Measurements from ENCODE around the gene ANKRD24. TPM values are rescaled to one million over a fixed set of nuclear protein-coding genes. Genes with fewer than 3 reads are reported as not detected.

ANKRD24 gene
- total and polyA plus RNA-seq, 2 of the 13 experiments (the other 11 are each of a cell fraction or from before 2014, with no cell fraction given): 0.13 to 0.24 TPM

DNA sequence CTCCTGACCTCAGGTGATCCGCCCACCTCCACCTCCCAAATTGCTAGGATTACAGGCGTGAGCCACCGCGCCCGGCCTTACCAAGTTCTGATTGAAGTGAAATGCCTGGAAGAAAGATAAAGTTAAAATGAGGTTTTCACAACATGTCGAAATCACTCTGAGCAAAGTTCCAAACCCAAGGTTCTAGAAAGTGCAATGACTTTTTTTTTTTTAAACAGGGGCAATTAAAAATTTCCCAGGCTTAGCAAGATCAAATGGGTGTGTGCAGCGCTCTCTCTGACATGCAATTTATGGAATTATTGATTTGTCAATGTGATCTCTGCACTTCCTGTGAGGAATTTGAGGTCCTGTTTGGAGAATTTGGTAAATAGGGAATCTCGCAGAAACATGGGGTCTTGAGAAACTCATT lies 45.8 kb upstream of the ANKRD24 start (continued):
- TF ChIP-seq ZNF609 (CRISPR knock-in tag; IDR thresholded peaks at IDR 0.05; ENCODE audit: borderline replicate concordance) (no peak), IKZF4 (CRISPR knock-in tag; IDR thresholded peaks at IDR 0.05; ENCODE audit: borderline replicate concordance, low read depth, not compliant biosample characterization) (no peak), SMARCC2 (IDR thresholded peaks at IDR 0.05) (no peak), KLF12 (CRISPR knock-in tag; IDR thresholded peaks at IDR 0.05; ENCODE audit: borderline replicate concordance) (no peak), NCOR1 (IDR thresholded peaks at IDR 0.05; ENCODE audit: borderline replicate concordance, low read length) (0 out of 2 replicates have a peak, but pooled peaks have one; percentile 32), EP300 (IDR thresholded peaks at IDR 0.05; ENCODE audit: low read depth in 2 of 2, low read length in 2 of 2) (0 out of 4 replicates have a peak, but pooled peaks of 1 of the 2 experiments have one; percentile 6), EP300 (CRISPR knock-in tag; IDR thresholded peaks at IDR 0.05; ENCODE audit: borderline replicate concordance) (no peak), MIXL1 (CRISPR knock-in tag; IDR thresholded peaks at IDR 0.05) (peak; percentile 11; the same call in 1 of the 2 replicates), ELF3 (CRISPR knock-in tag; IDR thresholded peaks at IDR 0.05) (peak; percentile 27; the same call in 1 of the 2 replicates), ZZZ3 (CRISPR knock-in tag; IDR thresholded peaks at IDR 0.05; ENCODE audit: borderline replicate concordance) (no peak), GZF1 (CRISPR knock-in tag; IDR thresholded peaks at IDR 0.05) (no peak), ZNF432 (CRISPR knock-in tag; IDR thresholded peaks at IDR 0.05; ENCODE audit: borderline replicate concordance) (no peak), SNAPC4 (CRISPR knock-in tag; IDR thresholded peaks at IDR 0.05) (no peak), CHD4 (IDR thresholded peaks at IDR 0.05; ENCODE audit: borderline replicate concordance, low read length) (0 out of 2 replicates have a peak, but pooled peaks have one; percentile 12), SRSF4 (IDR thresholded peaks at IDR 0.05; ENCODE audit: low read depth, low read length, poor library complexity, severe bottlenecking) (no peak)
- TF ChIP-seq, protein P1, sequence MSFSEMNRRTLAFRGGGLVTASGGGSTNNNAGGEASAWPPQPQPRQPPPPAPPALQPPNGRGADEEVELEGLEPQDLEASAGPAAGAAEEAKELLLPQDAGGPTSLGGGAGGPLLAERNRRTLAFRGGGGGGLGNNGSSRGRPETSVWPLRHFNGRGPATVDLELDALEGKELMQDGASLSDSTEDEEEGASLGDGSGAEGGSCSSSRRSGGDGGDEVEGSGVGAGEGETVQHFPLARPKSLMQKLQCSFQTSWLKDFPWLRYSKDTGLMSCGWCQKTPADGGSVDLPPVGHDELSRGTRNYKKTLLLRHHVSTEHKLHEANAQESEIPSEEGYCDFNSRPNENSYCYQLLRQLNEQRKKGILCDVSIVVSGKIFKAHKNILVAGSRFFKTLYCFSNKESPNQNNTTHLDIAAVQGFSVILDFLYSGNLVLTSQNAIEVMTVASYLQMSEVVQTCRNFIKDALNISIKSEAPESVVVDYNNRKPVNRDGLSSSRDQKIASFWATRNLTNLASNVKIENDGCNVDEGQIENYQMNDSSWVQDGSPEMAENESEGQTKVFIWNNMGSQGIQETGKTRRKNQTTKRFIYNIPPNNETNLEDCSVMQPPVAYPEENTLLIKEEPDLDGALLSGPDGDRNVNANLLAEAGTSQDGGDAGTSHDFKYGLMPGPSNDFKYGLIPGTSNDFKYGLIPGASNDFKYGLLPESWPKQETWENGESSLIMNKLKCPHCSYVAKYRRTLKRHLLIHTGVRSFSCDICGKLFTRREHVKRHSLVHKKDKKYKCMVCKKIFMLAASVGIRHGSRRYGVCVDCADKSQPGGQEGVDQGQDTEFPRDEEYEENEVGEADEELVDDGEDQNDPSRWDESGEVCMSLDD (CRISPR knock-in tag; IDR thresholded peaks at IDR 0.05; ENCODE audit: borderline replicate concordance): no peak
